ENCODE measurements around the gene AMDHD1.

AMDHD1 gene

DNA sequence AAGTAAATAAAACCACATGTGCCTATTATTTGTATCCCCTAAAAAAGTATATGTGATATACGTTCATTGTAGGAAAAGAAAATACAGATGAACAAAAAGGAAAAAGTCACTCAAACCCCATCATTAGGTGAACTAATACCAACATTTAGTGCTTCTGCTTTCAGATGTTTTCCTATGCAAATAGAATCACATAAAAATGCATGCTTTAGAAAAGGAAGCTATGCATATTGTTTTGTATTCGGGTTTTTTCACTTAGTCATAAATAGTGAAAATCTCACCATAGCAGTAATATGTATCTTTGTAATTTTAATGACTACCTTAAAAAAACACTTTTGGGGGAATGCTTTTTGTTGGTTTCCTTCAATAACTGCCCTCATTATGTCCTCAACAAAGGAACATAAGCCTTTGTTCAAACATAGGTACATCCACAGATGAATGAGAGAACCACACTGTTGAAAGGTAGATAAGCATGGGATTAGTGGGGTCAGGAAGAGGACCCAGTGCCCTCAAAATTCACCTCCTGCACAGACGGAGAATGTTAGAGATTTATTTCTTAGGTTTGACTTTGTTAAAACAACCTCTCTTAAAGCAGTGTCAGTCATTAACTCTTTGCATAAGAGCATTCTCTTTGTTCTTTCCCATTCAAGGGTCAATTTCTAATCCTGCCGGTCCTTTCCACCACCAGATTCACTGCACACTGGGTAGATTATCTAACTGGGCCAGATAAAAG lies 6.5 kb downstream of the AMDHD1 start:
- TF ChIP-seq, protein P1, sequence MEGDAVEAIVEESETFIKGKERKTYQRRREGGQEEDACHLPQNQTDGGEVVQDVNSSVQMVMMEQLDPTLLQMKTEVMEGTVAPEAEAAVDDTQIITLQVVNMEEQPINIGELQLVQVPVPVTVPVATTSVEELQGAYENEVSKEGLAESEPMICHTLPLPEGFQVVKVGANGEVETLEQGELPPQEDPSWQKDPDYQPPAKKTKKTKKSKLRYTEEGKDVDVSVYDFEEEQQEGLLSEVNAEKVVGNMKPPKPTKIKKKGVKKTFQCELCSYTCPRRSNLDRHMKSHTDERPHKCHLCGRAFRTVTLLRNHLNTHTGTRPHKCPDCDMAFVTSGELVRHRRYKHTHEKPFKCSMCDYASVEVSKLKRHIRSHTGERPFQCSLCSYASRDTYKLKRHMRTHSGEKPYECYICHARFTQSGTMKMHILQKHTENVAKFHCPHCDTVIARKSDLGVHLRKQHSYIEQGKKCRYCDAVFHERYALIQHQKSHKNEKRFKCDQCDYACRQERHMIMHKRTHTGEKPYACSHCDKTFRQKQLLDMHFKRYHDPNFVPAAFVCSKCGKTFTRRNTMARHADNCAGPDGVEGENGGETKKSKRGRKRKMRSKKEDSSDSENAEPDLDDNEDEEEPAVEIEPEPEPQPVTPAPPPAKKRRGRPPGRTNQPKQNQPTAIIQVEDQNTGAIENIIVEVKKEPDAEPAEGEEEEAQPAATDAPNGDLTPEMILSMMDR (IDR thresholded peaks at IDR 0.05; ENCODE audit: low read depth, low read length): no peak

DNA sequence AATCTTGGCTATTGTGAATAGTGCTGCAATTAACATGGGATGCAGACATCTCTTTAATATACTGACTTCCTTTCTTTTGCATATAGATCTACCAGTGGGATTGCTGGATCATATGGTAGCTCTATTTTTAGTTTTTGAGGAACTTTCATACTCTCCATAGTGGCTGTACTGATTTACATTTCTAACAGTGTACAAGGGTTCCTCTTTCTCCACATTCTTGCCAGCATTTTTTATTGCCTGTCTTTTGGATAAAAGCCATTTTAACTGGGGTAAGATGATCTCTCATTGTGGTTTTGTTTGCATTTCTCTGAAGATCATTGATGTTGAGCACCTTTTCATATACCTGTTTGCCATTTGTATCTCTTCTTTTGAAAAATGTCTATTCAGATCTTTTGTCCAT lies 8.4 kb downstream of the AMDHD1 start:
- H3K4me3 ChIP-seq (ENCODE audit: low read depth, low read length): no peak overlapping the region
- TF ChIP-seq, protein P1 (IDR thresholded peaks at IDR 0.05; ENCODE audit: low read depth, low read length): no peak

More for the DNA sequence above, 6.5 kb downstream of the AMDHD1 start:
- no peak overlapping the region for H3K4me3 ChIP-seq (ENCODE audit: low read depth, low read length)

DNA sequence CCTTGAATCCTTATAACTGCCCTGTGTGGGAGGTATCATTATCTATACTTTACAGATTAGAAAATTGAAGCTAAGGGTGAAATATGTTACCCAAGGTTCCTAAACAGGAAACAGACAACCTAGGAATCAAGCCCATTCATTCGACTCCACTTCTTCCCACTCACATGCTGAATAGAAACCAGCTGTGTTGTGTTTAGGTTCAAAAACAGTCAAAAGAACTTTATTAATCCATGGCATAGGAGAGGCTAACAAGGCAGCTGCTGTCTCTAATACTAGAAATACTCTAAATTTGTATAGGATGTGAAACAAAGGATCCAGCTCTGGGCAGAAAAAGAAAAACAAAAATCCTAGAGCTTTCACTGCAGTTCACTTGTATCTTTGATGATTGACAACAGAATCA lies 9.9 kb downstream of the AMDHD1 start:
- TF ChIP-seq, protein P1 (IDR thresholded peaks at IDR 0.05; ENCODE audit: low read depth, low read length): no peak
- H3K4me3 ChIP-seq (ENCODE audit: low read depth, low read length): no peak overlapping the region

DNA sequence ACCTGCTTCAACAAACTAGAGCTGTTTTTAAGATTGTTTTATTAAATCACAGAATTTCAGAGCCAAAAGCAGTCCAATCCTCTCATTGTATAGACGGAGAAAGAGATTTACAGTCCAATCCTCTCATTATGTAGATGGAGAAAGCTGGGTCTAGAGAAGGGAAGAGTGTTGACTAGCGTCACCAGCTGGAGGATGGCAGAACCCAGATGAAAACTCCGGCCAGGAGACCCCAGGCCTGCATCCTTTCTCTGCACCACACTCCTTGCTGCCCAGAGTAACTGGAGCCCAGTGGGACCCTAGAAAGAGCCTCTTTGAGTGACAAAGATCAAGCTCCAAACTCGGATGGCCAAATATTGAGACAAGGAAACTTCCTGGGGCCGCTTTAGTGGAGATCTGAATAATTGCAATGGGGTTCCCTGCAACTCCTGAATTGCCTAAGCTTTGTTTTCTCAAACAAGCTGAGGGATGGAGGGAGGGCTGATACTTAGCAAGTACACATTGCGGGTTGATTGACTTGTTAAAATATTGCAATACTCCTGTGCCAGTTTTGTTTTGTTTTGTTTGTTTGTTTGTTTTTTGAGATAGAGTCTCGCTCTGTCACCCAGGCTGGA lies 12.5 kb downstream of the AMDHD1 start:
- H3K4me3 ChIP-seq (ENCODE audit: low read depth, low read length): no peak overlapping the region
- TF ChIP-seq, protein P1 (IDR thresholded peaks at IDR 0.05; ENCODE audit: low read depth, low read length): no peak

DNA sequence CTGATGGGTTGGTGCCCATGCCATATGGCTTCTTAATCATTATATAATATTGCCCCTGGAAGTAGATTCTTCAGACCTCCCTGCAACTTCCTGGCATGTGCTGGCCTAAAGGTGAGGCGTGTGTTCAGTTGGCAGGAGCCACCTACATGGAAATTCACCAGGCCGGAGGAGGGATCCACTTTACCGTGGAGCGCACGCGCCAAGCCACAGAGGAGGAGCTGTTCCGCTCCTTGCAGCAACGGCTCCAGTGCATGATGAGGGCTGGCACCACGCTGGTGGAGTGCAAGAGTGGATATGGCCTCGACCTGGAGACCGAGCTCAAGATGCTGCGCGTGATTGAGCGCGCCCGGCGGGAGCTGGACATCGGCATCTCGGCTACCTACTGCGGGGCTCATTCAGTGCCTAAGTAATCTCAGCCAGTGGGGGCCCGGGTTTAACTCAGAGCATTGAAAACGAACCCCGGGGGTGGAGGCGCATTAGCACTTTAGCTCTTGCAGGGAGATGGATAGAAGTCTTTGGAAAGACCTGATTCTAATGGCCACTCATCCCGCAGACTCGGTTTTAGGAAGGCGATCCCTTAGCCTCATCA lies 13.5 kb downstream of the AMDHD1 start:
- TF ChIP-seq, protein P1 (IDR thresholded peaks at IDR 0.05; ENCODE audit: low read depth, low read length): no peak
- no peak overlapping the region for H3K4me3 ChIP-seq (ENCODE audit: low read depth, low read length)

DNA sequence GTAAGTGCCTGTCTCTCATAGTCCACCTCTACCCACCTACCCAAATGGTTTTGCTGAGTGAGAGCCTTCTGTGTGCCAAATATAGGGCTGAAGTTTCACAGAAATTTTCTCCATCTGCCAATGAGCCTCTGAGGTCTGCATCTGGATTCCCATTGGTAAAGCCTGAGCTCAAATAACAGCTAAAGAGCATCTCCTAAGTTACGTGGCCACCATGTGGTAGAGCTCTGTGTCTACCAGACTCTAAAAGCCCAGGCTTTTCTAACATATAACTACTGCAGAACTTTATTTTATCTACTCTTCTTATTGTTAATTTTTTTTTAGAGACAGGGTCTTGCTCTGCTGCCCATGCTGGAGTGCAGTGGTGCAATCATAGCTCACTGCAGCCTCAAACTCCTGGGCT lies 16.0 kb downstream of the AMDHD1 start:
- H3K4me3 ChIP-seq (ENCODE audit: low read depth, low read length): no peak overlapping the region
- TF ChIP-seq, protein P1 (IDR thresholded peaks at IDR 0.05; ENCODE audit: low read depth, low read length): no peak

DNA sequence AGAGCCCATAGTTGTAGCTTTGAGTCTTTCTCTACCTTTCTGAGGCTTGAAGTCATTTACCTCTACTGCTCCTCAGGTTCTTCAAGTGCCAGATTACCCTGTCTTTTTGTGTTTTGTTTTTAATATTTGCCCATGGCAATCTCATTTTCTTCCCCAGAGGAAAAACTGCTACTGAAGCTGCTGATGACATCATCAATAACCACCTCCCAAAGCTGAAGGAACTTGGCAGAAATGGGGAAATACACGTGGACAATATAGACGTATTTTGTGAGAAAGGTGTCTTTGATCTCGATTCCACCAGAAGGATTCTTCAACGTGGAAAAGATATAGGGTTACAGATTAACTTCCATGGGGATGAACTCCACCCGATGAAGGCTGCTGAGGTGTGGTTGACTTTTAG lies 17.1 kb downstream of the AMDHD1 start:
- TF ChIP-seq, protein P1 (IDR thresholded peaks at IDR 0.05; ENCODE audit: low read depth, low read length): no peak
- no peak overlapping the region for H3K4me3 ChIP-seq (ENCODE audit: low read depth, low read length)
